CD4-positive, alpha-beta T cell treated with Interleukin-12 subunit alpha and Interleukin-12 subunit beta, for 1 hour (primary cell): Measurements from ENCODE around the gene POU2F1.

Experiments used
- DNase-seq: peaks from one replicate; pipeline ENCODE4 v3.0.0-alpha.2; 2020

The POU2F1 gene

DNA sequence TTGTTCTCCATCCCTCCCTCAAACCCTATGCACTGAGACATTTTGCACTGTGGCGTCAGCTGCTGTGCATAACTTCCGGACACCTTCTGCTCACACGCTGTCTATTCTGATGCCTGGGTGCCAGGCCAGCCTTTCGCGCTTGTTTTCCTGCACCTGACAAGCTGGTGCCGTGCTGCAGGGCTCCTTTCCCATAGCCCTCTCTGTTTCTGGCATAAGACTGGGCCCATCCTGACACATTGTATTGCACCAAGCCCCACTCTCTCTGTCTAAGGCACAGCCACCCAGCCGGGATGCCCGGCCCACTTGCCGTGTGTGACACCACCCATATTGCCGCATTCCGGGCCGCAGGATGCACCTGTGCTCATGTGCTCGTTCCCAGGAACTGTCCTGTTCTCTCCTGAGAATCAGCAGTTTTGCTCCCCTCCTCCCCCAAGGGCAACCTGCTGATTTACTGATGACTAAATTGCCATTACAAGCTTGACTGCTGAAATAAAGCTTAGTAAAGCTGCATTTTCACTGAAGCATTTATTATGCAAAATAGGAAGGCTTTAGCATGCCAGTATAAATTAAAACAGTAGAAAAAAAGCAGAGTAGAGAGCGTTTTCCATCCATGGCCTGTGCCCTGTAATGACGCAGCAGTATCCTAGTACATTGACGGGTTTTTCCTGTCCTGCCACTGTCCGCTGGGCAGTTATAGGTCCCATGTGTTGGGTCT, 209.6 kb downstream of the POU2F1 start:
- DNase-seq: no peak

DNA sequence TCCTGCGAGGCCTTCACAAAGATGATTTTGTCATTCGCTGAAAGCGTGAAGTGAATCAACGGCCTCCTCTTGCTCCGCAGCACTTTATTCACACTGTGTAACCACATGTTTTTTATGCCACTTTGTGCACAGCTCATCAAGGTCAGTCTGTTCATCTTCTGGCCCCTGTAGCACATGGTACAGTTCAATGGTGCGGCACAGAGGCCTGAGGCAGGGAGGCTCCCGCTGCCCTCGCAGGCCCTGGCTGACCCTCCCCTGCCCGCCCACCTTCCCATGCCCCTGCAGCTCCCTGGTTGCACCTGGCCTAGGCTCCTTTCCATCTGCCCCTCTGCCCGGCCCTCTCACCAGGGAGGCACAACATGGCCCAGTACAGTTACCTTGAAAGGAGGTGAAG, 210.2 kb downstream of the POU2F1 start:
- no peak for DNase-seq

DNA sequence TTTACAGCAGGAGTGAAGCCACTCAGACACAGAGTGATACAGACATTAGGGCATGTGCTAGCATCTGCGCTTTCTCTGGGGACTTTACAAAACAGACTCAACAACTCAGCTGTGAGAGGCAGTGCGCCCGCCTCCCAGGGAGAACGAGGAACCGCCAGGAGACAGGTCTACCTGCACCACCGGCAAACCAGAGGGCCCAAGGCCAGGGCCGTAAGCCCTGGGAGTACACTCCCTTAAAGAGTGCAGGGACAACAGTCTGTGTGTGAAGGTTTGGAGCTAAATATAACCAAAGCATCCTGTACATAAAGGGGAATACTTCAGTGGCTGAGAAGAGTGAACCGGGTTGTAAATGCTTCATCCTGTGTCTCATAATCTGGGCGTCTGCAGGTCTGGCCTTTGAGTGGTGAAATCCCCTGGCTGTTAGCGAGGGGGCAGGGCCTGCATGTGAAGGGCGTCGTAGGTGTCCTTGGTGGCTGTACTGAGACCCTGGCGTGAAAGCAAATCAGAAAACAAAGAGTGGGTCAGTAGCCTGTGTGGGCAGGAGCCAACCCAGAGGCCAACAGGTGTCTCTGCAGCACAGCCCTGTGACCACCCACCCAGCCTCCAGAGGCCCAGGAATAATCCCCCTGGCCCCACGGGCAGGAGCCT, 210.7 kb downstream of the POU2F1 start:
- DNase-seq: no peak

DNA sequence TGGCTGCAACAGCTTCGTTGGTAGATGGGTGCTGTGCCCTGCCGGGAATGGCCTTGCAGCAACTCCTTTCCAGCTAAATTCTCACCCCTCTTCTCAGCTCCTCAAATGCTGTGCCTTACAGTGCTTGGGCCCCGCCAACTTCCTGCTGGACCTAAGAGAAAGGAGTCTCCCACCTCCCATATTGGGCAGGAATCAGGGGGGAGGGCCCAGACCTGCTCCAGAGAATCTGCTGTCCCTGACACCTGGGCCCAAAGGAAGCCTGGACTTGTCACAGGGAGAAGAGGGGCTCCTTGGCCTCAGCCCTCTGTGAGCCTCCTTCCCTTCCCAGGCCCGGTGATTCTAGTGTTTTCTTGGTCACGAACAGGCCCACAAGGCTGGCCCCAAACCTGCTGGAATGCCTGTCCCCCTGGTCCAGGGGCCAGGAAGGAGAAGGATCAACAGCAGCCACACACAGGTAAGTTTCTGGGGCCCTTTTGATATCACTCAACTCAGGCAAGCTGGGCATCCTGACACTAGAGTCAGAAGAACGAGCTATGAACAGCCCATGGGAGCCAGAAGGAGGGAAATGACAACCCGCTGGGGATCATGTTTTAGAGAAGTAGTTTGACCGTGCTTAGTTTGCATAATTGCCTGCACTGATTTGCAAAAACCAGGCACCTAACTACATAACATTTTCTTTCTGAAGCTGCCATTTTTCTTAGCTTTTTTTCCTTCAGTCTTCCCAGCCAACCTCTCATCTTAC, 211.4 kb downstream of the POU2F1 start:
- no peak for DNase-seq

DNA sequence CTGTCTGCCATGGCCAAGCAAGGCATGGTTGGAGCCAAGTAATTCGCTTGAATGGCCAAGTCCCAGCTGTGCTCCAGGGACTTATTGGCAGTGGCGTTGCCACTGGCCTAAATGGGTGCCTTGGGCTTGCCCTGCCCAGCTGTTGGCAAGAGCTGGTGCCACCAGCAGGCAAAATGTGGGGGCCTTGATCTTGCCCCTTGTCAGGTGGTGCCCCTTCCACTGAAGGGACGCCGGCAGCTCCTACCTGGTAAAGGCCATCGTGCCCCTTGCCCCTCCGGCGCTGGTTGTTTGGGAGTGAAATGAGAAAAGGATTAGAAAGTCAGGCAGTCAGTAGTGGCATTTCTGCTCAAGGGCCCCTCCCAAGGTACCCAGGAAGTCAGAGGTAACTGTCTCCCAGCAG, 212.1 kb downstream of the POU2F1 start:
- DNase-seq: no peak

DNA sequence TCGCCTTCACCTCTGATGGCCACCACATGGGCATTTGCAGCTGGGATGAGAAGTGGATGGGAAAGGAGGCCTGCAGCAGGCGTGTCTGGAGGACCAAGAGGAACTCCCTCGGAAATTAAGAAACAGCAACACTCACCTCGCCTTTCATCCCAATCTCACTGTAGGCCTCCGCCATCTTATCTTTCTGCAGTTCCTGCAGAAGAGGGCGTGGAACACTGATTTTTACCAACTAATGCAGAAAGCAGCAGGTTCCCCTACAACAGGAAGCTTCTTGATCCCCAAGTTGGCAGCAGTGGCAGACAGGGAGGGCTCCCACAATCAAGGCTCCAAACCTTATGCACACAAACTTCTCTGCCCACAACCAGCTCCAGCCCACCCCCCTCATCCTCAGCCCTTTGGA, 213.2 kb downstream of the POU2F1 start:
- no peak for DNase-seq

DNA sequence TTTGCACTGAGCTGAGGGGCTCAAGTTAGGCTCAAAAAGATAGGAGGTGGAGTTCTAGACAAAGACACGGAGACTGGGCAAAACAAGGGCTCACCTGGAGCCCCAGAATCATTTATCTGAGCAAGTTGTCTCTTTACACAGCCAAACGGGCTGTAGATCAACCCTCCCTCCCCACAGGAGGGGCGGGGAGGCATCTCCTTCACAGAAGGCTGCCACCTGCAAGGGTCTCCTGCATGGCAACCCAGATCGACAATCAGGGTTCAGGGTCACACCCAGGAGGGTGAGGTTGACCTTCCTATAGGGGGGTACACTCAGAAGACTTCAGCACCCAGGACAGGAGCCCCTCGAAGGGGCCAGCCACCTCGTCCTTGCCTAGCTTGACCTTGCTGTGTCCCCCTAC, 213.6 kb downstream of the POU2F1 start:
- no peak for DNase-seq

DNA sequence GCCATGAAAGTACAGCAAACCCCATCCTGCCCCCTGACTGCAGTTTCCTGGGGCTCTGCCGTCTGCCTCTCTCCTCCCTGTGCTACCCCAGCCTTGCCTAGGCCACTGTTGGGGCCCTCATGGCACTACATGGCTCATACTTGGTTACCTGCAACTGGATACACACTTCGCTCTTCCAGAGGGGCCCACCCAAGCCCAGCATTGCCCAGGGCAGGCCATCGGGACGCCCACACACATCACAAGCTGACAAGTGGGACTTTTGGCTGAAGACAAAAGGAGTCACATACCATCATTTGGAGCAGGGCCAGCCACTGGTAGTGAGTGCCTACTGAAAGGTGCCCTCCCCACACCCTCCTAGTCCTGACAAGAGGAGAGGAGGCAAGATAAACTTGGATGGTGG, 214.8 kb downstream of the POU2F1 start:
- DNase-seq: no peak

DNA sequence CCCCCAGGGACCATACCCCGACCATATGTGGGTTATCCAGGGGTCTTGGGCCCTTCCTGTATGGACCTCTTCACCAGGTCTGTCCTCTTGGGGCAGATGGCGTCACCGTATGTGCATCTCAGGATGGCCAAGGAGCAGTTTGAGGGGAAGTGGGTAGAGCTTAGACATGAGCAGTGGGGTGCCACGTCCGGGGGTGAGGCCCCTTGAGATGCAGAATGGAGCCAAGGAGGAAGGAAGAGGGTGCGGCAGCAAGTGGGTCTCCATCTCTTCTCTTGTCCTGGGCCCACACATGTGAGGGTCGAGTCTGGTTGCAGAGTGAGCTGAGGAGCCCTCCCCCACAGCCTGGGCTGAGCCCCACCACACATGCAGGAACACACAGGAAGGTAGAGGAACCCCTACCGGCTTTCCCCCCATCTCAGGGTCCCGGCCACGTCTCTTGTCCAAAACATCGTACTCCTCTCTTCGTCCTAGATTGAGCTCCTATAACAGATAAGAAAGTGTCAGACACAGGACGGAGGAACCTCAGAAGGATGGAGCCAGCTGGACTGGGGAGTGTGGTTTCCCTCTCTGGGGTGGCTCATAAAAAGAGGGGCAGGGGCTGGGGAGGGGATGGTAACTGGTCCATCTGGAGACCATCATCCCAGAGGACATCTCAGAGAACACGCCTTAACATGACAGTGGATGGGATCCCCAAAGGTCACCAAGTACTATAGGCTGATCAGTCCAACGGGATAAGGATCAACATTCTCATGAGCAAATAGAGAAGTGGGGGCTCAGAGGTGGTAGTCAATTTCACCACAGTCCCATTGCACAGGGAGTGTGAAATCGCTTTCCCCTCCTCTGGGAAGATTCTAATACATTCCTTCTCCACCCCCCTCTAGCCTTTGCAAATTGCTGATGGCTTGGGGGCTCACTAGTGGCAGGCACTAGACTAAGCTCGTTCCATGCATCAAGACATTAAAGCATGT, 217.8 kb downstream of the POU2F1 start:
- no peak for DNase-seq

DNA sequence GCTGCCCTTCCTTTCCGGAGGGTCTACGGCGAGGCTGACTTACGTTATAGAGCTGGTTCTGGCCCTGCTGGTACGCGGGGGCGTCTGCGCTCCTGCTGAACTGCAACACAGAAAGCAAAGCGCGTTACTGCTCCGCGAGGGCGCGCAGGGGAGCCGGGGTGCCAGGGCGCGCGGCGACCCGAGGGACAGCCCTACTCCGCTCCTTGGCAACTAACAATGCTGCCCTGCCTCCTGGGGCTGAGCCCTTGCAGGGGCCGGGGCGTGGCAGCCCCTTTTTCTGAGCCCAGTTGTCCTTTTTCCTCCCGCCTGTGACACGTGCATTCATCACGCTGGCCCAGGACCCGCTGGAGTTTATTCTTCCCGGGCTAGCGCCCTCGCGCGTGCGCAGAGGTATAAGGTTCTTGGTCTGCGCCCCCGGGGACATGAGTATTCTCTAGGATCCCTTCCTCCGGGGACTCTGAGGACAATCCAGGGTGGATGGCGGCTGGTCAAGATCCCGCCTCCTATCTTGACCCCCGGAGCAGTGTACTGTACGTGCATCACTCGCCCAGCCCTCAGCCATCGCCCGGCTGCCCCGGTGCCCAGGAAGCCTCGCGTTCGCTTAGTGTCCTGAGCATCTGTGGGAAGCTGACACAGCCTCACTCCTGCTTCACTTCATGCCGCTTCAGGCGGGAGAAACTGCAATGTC, 218.8 kb downstream of the POU2F1 start:
- no peak for DNase-seq

DNA sequence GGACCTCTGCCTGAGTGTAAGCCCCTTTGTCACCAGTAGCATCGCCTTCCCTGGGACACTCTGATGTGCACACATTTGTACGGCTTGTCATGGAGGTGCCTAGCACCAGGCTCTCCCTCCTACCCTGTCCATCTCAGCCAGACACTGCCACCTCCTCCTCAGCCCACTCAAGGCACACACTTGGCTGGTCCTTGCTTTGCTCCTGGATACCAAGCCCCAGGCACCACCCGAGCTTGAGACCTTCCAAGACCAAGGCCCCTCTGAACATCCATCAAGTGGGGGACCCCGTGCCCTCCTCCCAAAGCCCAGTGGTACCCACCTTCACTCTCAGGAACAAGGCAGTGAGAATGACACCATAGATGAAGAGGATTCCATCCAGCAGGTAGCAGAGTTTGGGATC, 219.7 kb downstream of the POU2F1 start:
- no peak for DNase-seq

DNA sequence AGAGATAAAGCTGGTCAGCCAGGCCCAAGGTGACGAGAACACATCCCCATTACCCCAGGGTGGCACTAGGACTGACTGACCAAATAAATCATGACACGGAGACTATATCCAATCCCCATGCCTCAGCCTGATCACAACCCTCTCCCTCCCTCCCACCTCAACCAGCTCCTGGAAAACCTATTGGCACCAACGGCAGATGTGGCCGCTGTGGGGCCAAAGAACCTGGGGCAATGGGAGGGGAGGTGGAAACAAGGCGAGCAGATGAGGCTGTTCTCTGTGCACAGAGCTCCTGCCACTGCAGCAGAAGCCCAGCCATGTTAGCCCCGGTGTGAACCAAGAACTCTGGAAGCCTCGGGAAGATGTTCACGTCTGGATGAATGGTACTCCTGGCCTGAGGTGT, 220.1 kb downstream of the POU2F1 start:
- no peak for DNase-seq

DNA sequence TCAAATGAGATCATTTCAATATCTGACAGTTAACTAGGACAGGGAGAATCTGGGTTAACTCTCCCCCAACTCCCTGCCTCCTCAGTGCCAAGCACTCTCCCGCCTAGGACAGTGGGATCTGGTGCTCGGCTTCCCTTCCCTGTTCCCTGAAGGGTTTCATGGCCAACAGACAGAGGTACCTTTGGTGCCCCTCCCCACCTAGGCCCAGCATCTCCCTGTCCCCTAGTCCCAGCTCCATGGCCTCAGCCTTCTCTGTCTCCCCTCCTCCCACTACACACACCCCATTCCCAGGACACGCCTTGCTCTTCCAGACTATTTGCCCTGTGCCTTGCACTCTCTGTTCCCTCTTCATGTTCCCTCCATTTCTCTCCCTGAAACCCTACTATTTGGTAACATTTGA, 220.5 kb downstream of the POU2F1 start:
- DNase-seq: no peak

DNA sequence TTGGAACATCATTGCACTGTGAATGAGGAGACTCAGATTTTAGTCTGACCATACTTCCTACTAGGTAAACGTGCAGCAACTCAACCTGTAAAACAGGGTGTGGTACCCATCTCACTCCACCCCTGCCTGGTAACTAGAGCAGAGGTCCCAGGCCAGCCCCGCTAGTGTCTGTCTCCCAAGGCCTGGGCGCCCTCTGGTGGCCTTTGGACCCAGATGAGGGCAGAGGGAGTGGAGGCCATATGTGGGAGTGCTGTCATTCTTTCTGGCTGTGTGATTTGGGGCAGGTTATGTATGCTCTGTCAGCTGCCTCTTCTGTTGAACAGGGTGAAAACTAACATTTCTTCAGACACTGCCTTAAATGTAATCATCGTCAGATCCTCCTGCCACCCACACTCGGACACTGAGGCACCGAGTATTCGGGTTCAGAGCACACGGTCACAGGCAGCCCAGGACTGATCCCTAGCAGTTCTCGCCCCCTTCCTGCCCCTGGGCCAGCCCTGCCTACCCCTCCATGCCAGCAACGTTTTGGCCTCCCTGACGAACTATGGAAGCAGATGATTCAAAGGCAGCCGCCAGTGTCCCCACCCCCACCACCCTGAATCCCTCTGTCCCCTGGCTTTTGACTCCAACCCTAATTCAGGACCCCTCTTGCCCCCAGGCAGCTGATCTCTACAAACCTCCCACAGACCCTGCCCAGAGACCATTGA, 221.6 kb downstream of the POU2F1 start:
- peak; percentile 88 for DNase-seq

DNA sequence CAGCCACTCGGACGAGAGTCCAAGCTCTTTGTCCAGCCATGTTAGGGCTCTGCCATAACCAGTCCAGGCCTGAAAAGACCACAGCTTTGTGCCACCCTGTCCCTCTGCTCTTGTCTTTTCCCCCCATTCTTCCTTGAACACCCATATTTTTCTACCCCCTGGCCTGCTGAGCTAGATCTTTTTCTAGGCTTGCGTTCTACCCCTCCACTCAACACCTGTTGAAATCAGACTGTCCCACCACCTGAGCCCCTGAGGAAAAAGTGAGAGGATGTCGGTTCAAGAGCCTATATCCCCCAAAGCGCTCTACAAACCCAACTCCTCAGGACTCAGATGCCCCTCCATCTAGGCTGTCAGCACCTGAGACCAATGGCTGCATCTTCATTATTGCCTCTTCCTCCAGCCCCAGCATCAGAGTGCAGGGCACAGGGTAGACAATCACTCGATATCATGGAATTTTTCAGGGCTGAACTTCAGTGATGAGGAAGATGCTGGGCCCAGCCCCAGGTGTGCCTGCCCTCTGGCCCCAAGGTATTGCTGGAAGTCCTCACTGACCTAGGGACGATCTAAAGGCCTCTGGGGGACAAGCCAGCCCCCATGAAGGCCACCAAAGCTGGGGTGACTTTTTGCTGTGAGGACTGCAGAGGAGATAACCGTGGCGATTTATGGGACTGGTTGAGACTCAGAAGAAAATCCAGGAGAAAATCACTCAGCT, 222.3 kb downstream of the POU2F1 start:
- DNase-seq: no peak

DNA sequence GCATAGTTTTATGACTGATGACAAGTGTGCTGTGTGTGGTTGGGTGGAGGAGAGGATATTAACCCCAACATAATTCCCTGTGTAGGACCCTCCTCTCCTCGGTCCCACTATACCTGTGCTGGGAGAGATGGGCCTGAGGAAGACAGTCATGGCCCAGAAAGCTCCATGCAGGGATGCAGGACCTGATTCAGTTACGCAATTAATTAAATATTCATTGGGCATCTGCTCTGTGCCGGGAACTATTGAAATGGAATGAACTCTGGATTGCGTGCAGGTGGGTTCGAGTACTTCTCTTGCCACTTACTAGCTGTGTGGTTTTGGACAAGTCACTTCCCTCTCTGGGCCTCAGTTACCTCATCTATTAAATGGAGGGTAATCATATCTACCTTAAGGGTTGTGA, 223.1 kb downstream of the POU2F1 start:
- no peak for DNase-seq

DNA sequence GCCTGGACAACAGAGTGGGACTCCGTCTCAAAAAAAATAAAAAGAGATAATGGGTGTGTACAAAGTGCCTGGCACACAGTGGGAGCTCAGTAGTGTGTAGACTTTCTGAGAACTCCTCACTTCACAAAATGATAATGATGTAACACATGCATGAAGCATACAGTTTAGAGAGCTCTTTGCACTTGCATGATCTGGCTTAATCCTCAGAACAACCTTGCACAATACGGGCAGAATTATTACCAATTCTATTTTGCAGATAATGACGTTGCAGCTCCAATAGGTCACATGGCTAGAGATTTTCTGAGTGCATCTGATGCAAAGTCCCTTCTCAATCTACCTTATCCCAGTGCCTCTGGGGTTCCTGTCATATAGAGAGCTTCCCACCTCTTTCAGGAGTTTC, 226.3 kb downstream of the POU2F1 start:
- DNase-seq: no peak

DNA sequence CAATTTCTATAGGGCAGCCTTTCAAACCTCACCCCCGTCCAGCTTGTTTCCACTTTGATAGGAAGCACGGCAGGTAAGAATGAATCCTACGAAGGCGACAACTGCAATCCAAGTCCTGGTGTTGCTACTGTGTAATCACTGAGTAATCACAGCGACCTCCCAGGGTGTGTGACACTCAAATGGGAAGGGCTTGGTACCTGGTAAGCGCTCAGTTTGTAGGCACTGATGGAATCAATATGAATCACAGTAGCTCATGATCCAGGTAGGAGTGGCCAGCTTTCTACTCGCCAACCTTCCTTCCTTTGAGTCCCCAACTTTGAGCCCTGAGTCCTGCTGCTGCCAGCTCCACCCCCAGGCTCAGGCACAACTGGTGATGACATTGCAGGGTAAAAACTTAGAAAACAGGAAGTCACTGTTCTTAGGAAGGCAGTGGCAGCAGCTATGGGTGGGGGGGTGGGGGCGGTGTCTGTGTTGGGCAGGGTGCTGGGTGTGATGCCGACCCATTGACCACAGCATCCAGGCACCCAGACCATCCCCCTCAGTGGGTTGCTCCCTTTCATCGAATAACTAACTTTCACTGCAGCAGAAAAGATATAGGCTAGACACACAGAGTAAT, 226.9 kb downstream of the POU2F1 start:
- DNase-seq: peak; percentile 80

DNA sequence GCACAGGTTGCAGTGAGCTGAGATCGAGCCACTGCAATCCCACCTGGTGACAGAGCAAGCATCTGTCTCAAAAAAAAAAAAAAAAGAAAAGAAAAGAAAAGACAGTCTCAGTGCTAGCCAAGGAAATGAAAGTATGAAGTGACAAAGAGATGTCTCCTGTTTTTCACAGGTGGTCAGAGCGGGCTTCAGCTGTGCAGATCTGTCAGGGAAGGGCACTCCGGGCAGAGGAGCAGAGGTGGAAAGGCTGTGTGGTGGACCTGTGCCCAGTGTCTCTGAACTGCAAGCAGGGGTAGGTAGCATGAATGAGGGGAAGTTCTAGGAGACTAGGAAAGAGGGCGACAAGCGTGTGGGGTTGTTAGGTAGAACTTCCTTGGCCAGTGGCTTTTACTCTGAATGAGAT, 230.2 kb downstream of the POU2F1 start:
- peak; percentile 40 for DNase-seq

DNA sequence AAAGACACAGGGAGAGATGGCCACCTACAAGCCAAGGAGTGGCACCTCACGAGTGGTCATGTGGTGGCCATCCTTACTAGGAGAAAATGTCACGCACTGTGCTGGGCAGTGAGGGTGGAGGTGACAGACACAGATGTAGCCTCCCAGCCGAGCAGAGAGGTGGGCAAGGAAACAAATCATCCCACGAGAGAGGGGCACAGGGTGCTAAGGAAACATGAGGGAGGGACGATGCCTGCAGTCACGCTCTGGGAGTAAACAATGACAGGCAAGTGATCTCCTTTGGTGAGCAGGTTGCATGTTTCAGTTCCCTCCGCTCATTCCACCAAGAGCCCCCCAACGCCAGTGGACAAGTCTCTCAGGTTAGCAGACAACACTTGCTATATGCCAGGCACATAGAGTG, 231.8 kb downstream of the POU2F1 start:
- DNase-seq: no peak

DNA sequence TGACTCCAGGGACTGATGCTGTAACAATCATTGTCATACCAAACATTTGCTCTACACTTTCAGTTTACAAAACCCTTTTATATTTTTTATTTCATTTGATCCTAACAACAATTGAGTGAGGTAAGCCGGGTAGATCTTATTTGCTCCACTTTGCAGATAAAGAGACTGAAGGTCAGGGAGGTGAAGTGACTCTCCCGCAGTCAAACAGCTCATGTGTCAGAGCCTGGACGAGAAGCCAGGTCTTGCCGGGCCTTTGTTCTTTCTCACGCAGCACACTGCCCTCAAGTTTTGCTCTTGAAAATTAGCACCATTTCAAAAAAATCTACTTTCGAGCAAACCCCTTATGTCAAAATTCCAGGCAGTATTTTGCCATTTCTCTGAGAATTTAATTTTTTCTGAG, 232.4 kb downstream of the POU2F1 start:
- DNase-seq: no peak
